ENCODE data around the gene RSPO4. TPM values are rescaled to one million over a fixed set of nuclear protein-coding genes. Genes with fewer than 3 reads are reported as not detected.
A peak's percentile ranks its signal among the peaks of the same experiment; 100 is the strongest.

RSPO4 gene
- polyA plus RNA-seq, 3 donors from 2014 or later = not detected

GRCh38 chr20:1017677-1018076, 15.6 kb upstream of the RSPO4 start:
- no peak overlapping the region for H3K4me3 Mint-ChIP-seq
- H3K27ac Mint-ChIP-seq = no peak overlapping the region
- no peaks in the 10 kb centered on the region for H3K9me3 Mint-ChIP-seq
- no peaks in the 10 kb centered on the region for H3K4me1 Mint-ChIP-seq
- peaks cover 3 to 9% (median 9%) of the 10 kb centered on the region in 3 donors for H3K27me3 Mint-ChIP-seq (ENCODE audit: low read depth in 3 of 3)
- no peak for DNase-seq
- H3K36me3 Mint-ChIP-seq = peaks cover 0 to 7% (median 5%) of the 10 kb centered on the region in 3 donors

DNA sequence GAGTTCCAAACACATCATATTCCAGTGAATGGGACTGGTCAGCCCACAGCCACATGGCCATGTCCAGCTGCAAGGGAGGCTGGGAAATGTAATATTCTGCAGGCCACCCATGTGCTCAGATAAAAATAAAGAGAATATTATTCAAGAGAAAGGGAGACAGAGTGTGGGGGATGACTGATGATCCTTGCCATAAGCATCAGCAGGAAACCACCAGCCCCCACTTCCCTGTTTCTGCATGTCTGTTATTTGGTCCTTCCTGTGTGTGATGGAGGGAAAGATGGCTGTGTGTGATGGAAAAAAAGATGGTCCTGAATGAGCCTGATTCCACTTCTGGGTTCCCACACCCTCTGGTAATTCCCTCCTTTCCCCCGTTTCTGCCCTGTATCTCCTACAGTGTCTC, 13.1 kb upstream of the RSPO4 start:
- H3K27ac Mint-ChIP-seq = no peak overlapping the region
- no peaks in the 10 kb centered on the region for H3K9me3 Mint-ChIP-seq
- H3K27me3 Mint-ChIP-seq (ENCODE audit: low read depth in 3 of 3) = peaks cover 3 to 9% (median 5%) of the 10 kb centered on the region in 3 donors
- H3K4me1 Mint-ChIP-seq = peaks cover 0 to 7% of the 10 kb centered on the region in 2 donors
- H3K4me3 Mint-ChIP-seq = no peak overlapping the region
- H3K36me3 Mint-ChIP-seq = peaks cover 0 to 4% (median 0%) of the 10 kb centered on the region in 3 donors
- no peak for DNase-seq

DNA sequence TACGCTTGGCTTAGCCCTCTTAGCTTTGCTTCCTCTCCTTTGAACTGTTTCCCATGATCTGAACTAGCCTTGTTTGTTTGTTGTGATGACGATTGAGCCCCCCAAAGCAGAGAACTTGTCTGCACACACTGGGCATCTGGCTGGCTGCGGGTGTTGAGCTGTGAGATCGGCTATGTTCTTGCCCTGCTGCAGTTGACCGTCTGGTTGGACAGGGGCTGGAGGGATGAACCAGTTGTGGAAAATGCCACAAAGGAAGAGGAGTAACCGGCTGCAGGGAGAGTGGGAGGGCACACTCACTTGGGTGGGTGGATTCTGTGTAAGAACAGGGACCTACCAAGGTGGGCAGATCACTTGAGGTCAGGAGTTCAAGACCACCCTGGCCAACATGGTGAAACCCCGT, 12.4 kb upstream of the RSPO4 start:
- Mint-ChIP-seq H3K4me1 (peaks cover 0 to 7% of the 10 kb centered on the region in 2 donors), H3K4me3 (no peak overlapping the region), H3K9me3 (no peaks in the 10 kb centered on the region), H3K27ac (no peak overlapping the region), H3K27me3 (ENCODE audit: low read depth in 3 of 3) (peaks cover 8 to 9% (median 9%) of the 10 kb centered on the region in 3 donors), H3K36me3 (no peaks in the 10 kb centered on the region)
- DNase-seq = no peak

DNA sequence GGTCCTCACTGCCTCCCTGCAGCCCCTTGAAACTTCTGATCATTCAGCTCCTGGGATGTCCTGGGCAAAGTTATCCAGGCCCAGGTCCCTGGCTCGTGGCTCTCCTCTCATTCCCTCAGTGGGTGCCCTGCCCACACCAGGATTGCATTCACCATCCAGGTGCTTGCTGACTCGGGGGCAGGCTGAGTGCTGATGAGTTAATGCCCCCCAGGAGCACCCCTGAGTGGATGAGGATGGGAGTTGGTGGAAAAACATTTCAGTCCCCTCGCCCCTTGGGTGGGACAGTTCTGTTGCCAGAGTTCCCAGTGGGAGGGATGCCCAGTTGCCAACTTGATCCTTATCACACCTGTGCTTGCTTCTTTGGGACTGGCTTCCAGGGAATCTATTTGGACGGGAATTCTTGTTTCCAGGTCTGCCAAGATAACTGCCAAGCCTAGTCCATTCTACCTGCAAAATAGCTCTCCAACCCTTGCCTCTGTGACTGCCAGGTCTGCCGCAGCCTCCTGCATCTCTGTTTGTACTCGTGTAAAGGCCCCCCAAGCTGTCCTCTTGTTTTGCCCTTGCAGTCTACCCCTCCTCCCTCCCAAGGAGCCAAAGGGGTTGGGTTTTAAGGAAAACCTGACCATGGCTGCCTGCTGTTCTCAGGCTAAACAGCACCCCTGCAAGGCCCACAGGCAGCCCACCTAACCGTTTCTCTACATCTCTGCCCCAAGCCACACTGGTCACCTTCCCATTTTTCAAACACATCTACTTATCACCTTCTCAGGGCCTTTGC, 11.6 kb upstream of the RSPO4 start:
- no peak for DNase-seq
- Mint-ChIP-seq H3K9me3 (no peaks in the 10 kb centered on the region), H3K4me3 (no peak overlapping the region), H3K27me3 (ENCODE audit: low read depth in 3 of 3) (peaks cover 9 to 11% (median 11%) of the 10 kb centered on the region in 3 donors), H3K36me3 (no peaks in the 10 kb centered on the region), H3K27ac (no peak overlapping the region), H3K4me1 (peaks cover 0 to 7% of the 10 kb centered on the region in 2 donors)

DNA sequence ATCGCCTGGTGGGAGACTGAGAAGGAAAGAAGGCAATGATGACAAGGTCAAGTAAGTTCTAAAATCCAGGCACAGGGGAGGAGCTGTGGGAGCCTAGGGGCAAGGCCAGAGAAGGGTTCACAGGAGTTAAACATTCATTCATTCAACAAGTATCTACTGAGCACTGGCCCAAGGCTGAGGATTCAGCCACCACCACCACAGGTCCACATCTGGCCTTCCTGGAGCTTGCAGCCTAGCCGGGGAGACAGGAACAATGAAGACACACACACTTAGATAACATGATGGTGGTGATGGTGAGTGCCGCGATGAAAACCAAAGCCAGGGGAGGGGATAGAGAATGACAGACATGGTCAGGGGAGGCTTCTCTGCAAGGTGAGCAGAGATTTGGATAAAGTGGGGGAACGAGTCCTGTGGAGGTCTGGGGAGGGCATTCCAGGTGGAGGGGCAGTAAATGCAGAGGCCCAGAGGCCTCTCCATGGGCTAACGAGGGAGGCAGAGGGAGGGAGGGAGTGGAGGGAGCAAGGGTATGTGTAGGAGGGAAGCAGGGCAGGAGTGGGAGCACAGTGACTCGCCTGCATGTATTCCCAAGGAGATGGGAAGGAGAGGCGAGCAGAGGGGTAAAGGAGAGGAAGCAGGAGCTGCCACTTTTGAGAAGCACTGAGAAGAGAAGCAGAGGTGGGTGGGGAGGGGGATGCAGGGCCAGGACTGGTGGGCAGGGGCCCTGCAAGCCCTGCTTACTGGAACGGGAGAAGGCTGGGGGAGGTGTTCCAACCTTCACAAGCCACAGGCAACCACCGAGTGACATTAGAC, 10.5 kb upstream of the RSPO4 start:
- no peak for DNase-seq
- Mint-ChIP-seq H3K9me3 (no peaks in the 10 kb centered on the region), H3K27me3 (ENCODE audit: low read depth in 3 of 3) (peaks cover 9 to 11% (median 11%) of the 10 kb centered on the region in 3 donors), H3K36me3 (no peaks in the 10 kb centered on the region), H3K4me3 (no peak overlapping the region), H3K27ac (no peak overlapping the region), H3K4me1 (peaks cover 0 to 7% of the 10 kb centered on the region in 2 donors)

DNA sequence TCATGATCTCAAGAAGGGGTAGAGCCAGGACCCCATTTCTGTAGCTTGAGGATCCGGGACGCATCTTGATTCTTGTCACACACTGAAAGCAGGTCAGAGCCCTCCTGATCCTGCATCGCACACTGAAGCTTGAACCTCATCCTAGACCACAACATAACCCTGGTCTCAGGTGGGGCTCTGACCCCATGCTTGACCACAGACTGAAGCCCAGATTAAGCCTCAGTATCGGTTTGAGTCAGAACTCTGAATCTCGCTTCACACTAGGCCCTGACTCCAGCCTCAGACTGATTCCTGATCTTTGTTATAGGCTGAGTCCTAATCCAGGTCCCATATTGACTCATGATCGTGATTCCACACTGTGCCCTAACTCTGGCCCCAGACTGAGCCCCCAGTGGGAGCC, 8.5 kb upstream of the RSPO4 start:
- H3K36me3 Mint-ChIP-seq = no peaks in the 10 kb centered on the region
- H3K4me1 Mint-ChIP-seq = peaks cover 0 to 7% of the 10 kb centered on the region in 2 donors
- no peaks in the 10 kb centered on the region for H3K9me3 Mint-ChIP-seq
- DNase-seq = no peak
- H3K27me3 Mint-ChIP-seq (ENCODE audit: low read depth in 3 of 3) = peaks cover 6 to 13% (median 7%) of the 10 kb centered on the region in 3 donors
- H3K4me3 Mint-ChIP-seq = no peak overlapping the region
- H3K27ac Mint-ChIP-seq = no peak overlapping the region

DNA sequence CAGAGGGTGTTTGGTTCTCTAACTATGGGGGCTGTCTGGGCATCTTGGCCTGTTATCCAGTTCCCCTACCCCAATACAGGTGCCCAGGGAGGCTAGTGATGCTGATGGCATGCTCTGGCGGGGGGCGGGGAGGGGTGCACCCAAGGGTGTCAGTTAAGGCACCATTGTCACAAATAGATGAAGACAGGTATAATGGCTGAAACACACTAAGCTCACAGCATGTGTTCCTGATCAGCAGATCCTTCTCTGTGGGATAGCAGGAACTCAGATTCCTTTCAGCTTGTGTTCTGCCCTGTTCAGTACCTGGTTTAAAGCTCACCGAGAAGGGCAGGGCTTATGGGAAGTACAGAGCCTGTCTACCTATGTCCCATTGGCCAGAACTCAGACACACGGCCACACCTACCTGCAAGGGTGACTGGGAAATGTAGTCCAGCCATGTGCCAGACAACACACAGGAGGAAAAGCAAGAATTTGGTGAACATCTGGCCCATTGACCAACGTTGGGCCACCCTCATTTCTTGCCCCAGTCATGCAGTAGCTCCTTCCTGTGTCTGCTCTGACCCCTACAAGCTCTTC, 3.4 kb upstream of the RSPO4 start:
- Mint-ChIP-seq H3K36me3 (peaks cover 0 to 2% (median 0%) of the 10 kb centered on the region in 3 donors), H3K4me1 (peaks cover 6 to 9% of the 10 kb centered on the region in 2 donors), H3K27me3 (ENCODE audit: low read depth in 3 of 3) (peaks cover 10 to 25% (median 18%) of the 10 kb centered on the region in 3 donors), H3K27ac (no peak overlapping the region), H3K9me3 (no peaks in the 10 kb centered on the region), H3K4me3 (no peak overlapping the region)
- DNase-seq = no peak

DNA sequence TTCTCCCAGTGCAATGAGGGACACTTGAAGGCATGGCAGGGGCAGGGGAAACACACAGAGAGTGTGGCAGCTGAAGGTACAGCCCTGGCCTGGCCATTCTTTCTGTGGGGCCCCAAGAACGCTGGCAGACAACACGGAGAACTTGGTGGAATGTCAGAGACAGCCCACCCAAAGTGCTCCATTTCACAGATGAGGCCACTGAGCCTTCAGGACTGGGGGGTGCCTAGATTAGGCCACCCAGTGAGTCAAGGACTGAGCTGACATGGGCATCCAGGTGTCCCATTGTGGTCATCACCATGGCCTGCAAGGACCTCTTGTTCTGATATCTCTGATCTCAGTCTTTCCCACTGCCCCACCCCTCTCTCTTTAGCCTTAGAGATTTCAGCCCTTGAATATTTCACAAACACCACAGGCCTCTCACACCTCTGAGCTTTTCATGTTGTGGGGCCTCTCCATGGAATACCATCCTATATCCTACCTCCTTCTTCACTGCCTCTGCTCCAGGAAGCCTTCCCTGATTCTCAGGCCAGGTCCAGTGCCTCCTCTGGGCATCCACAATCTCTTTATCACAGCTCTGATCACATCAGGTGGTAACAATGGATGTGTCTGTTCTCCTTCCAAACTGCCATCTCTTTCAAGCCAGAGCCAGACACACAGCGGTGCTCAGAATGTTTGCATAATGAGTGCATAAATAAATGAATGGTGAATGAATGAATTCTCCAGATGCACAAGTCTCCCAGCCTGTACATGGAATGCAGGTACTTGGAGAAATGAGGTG, 2.0 kb upstream of the RSPO4 start:
- peaks cover 13 to 16% (median 14%) of the 10 kb centered on the region in 3 donors for H3K27me3 Mint-ChIP-seq (ENCODE audit: low read depth in 3 of 3)
- H3K4me3 Mint-ChIP-seq = no peak overlapping the region
- no peak overlapping the region for H3K27ac Mint-ChIP-seq
- no peaks in the 10 kb centered on the region for H3K9me3 Mint-ChIP-seq
- DNase-seq = no peak
- peaks cover 0 to 2% (median 0%) of the 10 kb centered on the region in 3 donors for H3K36me3 Mint-ChIP-seq
- peaks cover 6 to 9% of the 10 kb centered on the region in 2 donors for H3K4me1 Mint-ChIP-seq

DNA sequence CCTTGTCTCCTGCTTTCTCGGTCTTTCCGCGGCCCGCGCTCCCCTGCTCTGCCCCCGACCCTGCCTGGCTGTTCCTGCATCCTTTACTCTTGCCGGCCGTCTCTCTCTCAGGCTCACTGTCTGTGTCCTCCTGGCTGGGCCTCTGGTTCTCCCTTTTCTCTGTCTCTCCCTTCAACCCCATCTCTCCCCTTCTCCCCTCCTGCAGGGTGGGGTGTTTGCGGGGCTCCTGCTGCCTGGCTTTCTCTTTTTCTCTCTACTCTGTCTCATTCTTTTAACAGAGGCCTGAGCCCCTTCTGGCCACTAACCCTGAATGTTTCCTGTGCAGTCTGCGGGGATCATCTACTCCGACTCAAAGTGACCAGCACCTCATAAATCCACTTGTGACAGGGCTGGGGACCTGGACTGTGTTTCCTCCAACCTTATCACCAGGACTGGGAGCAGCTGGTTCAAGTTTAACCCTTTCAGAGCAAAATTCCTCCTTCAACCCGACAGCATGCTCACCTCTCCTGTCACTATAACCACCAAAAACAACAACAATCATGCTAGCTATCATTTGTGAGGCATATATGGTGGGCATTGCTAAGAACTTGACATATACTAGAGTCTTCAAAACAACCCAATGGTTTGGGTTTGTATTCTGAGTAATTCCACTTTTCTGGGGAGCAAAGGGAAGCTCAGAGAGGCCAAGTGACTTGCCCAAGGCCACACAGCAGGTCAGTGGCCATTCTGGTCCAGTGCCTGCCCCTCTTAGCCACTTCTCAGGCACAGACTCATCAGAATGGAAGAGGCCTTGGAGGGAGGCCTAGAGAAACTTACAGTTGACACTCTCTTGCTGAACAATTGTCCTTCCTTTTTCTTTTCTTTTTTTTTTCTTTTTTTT, 811 bp upstream of the RSPO4 start:
- peaks cover 0 to 2% (median 0%) of the 10 kb centered on the region in 3 donors for H3K36me3 Mint-ChIP-seq
- H3K9me3 Mint-ChIP-seq = no peaks in the 10 kb centered on the region
- H3K4me1 Mint-ChIP-seq = peaks cover 6 to 9% of the 10 kb centered on the region in 2 donors
- no peak overlapping the region for H3K27ac Mint-ChIP-seq
- peak overlapping the region in 1 of 5 donors; percentile 38 for H3K4me3 Mint-ChIP-seq
- H3K27me3 Mint-ChIP-seq (ENCODE audit: low read depth in 3 of 3) = peaks cover 13 to 14% (median 13%) of the 10 kb centered on the region in 3 donors
- DNase-seq = no peak

GRCh38 chr20:1001116-1001515, 995 bp downstream of the RSPO4 start:
- Mint-ChIP-seq H3K4me3 (no peak overlapping the region), H3K27me3 (ENCODE audit: low read depth in 3 of 3) (peaks cover 13 to 14% (median 13%) of the 10 kb centered on the region in 3 donors), H3K36me3 (peaks cover 0 to 2% (median 0%) of the 10 kb centered on the region in 3 donors), H3K9me3 (no peaks in the 10 kb centered on the region), H3K4me1 (peaks cover 6 to 9% of the 10 kb centered on the region in 2 donors), H3K27ac (no peak overlapping the region)
- DNase-seq = no peak

GRCh38 chr20:998231-998830, 3.8 kb downstream of the RSPO4 start:
- H3K36me3 Mint-ChIP-seq = peaks cover 0 to 2% (median 0%) of the 10 kb centered on the region in 3 donors
- no peaks in the 10 kb centered on the region for H3K9me3 Mint-ChIP-seq
- peaks cover 6 to 9% of the 10 kb centered on the region in 2 donors for H3K4me1 Mint-ChIP-seq
- peaks cover 8 to 10% (median 10%) of the 10 kb centered on the region in 3 donors for H3K27me3 Mint-ChIP-seq (ENCODE audit: low read depth in 3 of 3)
- H3K4me3 Mint-ChIP-seq = no peak overlapping the region
- no peak for DNase-seq
- no peak overlapping the region for H3K27ac Mint-ChIP-seq

- Mint-ChIP-seq H3K4me3 (no peak overlapping the region), H3K27me3 (ENCODE audit: low read depth in 3 of 3) (peaks cover 3 to 7% (median 4%) of the 10 kb centered on the region in 3 donors), H3K4me1 (peaks cover under 1% of the 10 kb centered on the region in 2 donors), H3K27ac (no peak overlapping the region), H3K9me3 (no peaks in the 10 kb centered on the region), H3K36me3 (no peaks in the 10 kb centered on the region)
- no peak for DNase-seq
Measured at GRCh38 chr20:997486-997885, 4.6 kb downstream of the RSPO4 start.

Measured in immature natural killer cell (primary cell).